ENCODE measurements around the gene SEMA6A. TPM values are rescaled to one million over a fixed set of nuclear protein-coding genes. Genes with fewer than 3 reads are reported as not detected.

SEMA6A gene, protein sequence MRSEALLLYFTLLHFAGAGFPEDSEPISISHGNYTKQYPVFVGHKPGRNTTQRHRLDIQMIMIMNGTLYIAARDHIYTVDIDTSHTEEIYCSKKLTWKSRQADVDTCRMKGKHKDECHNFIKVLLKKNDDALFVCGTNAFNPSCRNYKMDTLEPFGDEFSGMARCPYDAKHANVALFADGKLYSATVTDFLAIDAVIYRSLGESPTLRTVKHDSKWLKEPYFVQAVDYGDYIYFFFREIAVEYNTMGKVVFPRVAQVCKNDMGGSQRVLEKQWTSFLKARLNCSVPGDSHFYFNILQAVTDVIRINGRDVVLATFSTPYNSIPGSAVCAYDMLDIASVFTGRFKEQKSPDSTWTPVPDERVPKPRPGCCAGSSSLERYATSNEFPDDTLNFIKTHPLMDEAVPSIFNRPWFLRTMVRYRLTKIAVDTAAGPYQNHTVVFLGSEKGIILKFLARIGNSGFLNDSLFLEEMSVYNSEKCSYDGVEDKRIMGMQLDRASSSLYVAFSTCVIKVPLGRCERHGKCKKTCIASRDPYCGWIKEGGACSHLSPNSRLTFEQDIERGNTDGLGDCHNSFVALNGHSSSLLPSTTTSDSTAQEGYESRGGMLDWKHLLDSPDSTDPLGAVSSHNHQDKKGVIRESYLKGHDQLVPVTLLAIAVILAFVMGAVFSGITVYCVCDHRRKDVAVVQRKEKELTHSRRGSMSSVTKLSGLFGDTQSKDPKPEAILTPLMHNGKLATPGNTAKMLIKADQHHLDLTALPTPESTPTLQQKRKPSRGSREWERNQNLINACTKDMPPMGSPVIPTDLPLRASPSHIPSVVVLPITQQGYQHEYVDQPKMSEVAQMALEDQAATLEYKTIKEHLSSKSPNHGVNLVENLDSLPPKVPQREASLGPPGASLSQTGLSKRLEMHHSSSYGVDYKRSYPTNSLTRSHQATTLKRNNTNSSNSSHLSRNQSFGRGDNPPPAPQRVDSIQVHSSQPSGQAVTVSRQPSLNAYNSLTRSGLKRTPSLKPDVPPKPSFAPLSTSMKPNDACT
- 56.8 TPM for total RNA-seq

DNA sequence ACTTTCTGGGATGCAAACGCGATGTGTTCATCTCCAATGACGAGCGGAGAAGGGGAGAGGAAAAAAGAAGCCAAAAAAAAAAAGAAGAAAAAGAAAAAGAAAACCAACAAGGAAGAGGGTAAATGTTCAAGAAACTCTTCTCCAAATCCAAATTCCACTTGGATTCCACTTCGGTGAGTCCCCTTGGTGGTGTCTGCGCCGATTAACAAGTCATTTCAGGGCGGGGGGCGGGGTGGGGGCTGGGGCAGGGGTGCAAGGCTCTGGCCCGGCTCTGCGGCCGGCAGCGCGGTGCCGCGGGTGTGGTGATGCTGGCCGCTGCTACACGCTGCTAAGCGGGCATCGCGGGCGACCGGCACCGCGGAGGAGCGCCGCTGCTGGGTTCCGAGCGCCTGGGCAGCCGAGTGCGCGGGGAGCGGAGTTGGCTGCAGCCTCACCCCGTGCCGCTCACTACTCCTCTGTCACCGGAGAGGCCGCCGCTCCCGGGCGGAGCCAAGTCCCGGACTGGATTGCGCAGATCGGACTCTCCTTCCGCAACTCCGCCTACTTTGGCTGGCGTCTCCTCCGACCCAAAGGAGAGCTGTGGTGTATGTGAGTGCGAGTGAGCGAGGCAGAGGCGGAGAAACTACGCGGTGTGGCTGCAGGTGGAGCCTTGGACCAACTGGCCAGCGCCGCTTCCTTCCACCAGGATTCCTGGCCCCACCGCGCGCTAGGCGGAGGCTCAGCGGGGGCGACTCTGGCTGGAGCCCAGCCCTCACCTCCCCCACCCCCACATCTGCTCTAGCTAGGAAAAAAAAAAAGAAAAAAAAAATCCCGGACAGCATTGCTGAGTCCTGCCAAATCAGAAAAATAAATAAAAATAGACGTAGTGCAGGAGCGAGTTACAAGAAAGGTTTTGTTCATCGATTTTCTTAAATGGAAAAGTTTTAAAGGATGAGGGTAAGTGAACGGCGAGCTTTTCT lies at the start of gene SEMA6A:
Gene SEMA6A (minus strand): TSS at position 457 of the 959 bp plus-strand sequence. CDS start 69,879 bp downstream, outside the sequence.

